ENCODE measurements around the gene SLC26A6. TPM values are rescaled to one million over a fixed set of nuclear protein-coding genes. Genes with fewer than 3 reads are reported as not detected.

SLC26A6 gene
- total and polyA plus RNA-seq, 2 of the 13 experiments (the other 11 are each of a cell fraction or from before 2014, with no cell fraction given), result 40.7 to 184 TPM

- TF ChIP-seq HNF1A (IDR thresholded peaks at IDR 0.05; ENCODE audit: low read depth), result no peak
- TF ChIP-seq HNF1A (CRISPR knock-in tag; IDR thresholded peaks at IDR 0.05; ENCODE audit: borderline replicate concordance), result no peak
- TF ChIP-seq KLF11 (CRISPR knock-in tag; IDR thresholded peaks at IDR 0.05), result no peak
- no peak for TF ChIP-seq REXO4 (CRISPR knock-in tag; IDR thresholded peaks at IDR 0.05; ENCODE audit: borderline replicate concordance)
- no peak for TF ChIP-seq ZBTB4 (CRISPR knock-in tag; IDR thresholded peaks at IDR 0.05; ENCODE audit: borderline replicate concordance)
- TF ChIP-seq AKAP8 (CRISPR knock-in tag; IDR thresholded peaks at IDR 0.05), result no peak
- no peak for TF ChIP-seq EP300 (IDR thresholded peaks at IDR 0.05; ENCODE audit: low read depth in 2 of 2, low read length in 2 of 2)
- 0 out of 2 replicates have a peak, but pooled peaks have one; percentile 25 for TF ChIP-seq EP300 (CRISPR knock-in tag; IDR thresholded peaks at IDR 0.05; ENCODE audit: borderline replicate concordance)
- no peak for TF ChIP-seq TBL1XR1 (IDR thresholded peaks at IDR 0.05; ENCODE audit: borderline replicate concordance, low read length, partially characterized antibody)
- no peak for TF ChIP-seq ZBTB42 (CRISPR knock-in tag; IDR thresholded peaks at IDR 0.05)
- TF ChIP-seq IRF1 (CRISPR knock-in tag; IDR thresholded peaks at IDR 0.05; ENCODE audit: low read depth), result no peak
- TF ChIP-seq HMGA1 (CRISPR knock-in tag; conservative IDR thresholded peaks at IDR 0.05), result no peak
- TF ChIP-seq SMAD9 (CRISPR knock-in tag; IDR thresholded peaks at IDR 0.05), result no peak
- no peak for TF ChIP-seq LRRFIP1 (CRISPR knock-in tag; conservative IDR thresholded peaks at IDR 0.05)
- TF ChIP-seq HINFP (CRISPR knock-in tag; IDR thresholded peaks at IDR 0.05; ENCODE audit: low read depth), result no peak
- no peak for TF ChIP-seq HCFC1 (IDR thresholded peaks at IDR 0.05; ENCODE audit: low read depth, low read length)
Measured at GRCh38 chr3:48624767-48625166, 10.5 kb downstream of the SLC26A6 start (continued).

Data from HepG2 (cell line).